HepG2 (cell line): ENCODE data around the gene SORL1-AS1.

Source experiments
- ATAC-seq: fragments of 200-7000 bp; cut with Tn5 transposase; 3 replicates; pipeline ENCODE4 v1.9.1; 2020; ENCODE audit warnings: mild to moderate bottlenecking, moderate library complexity
- BruUV-seq: library from RNA; stranded (reverse); fragments of 400-500 nt; replicated peaks from 2 replicates; lab custom pipeline; 2021; lab: Mats Ljungman, UMichigan
- CTCF ChIA-PET: fragments of 300-600 bp; formaldehyde crosslinking; extraction: SDS; loops from one replicate; lab custom pipeline; 2021; ENCODE audit warnings: low total read pairs, inconsistent platforms, low intra/inter-chr PET ratio; lab: Yijun Ruan, JAX
- POLR2A ChIA-PET: fragments of 350-600 bp; sonication (Branson Sonifier 250); formaldehyde crosslinking; loops from one replicate; lab custom pipeline; 2020; ENCODE audit warnings: antibody characterized with exemption, inconsistent platforms; lab: Yijun Ruan, JAX
- DNase-seq: peaks from one replicate; pipeline ENCODE4 v3.0.0-alpha.2; 2015; ENCODE audit warnings: low spot score
- FAIRE-seq: peaks from 3 replicates; lab custom pipeline; 2011; peaks lifted over from hg19 to GRCh38; lab: Jason Lieb, UNC
- H2AFZ ChIP-seq: one replicate; pipeline ENCODE4 v1.6.1; 2011; ENCODE audit warnings: low read length, inconsistent platforms
- H3K27ac ChIP-seq: fragments of 300-600 bp; 3 replicates; pipeline ENCODE4 v1.8.0; 2011; ENCODE audit warnings: mixed run types, mild to moderate bottlenecking, mixed read lengths, low read length, inconsistent platforms; ENCODE audit not compliant: insufficient read depth; ENCODE audit errors: extremely low read length
- H3K27me3 ChIP-seq, 2 experiments: fragments of 200-600 bp in 1 of 2; 2 replicates in 1 of 2; 3 replicates in 1 of 2; pipeline versions ENCODE4 v1.6.0 to v1.8.0; 2011; ENCODE audit warnings: low read length in 2 of 2, mild to moderate bottlenecking in 2 of 2, moderate library complexity in 2 of 2, inconsistent platforms in 1 of 2; ENCODE audit not compliant: insufficient read depth in 2 of 2, control insufficient read depth in 1 of 2
- H3K36me3 ChIP-seq, 2 experiments: fragments of 200-600 bp in 1 of 2; replicated peaks in 1 of 2; 2 replicates in 1 of 2; 3 replicates in 1 of 2; pipeline versions ENCODE4 v1.5.1 to v1.8.0; 2011; ENCODE audit warnings: low read length in 2 of 2, inconsistent platforms in 1 of 2; ENCODE audit not compliant: insufficient read depth in 2 of 2, control insufficient read depth in 1 of 2
- H3K4me1 ChIP-seq: 2 replicates; pipeline ENCODE4 v1.5.1; 2012; ENCODE audit warnings: low read length, inconsistent platforms; ENCODE audit not compliant: insufficient read depth
- H3K4me2 ChIP-seq: 2 replicates; pipeline ENCODE4 v1.6.0; 2011; ENCODE audit warnings: low read depth, low read length, inconsistent platforms
- H3K4me3 ChIP-seq, 3 experiments: fragments of 200-600 bp in 1 of 3; sonication (generic), shearing (Covaris generic) in 1 of 3; replicated peaks in 1 of 3; 2 replicates each; pipeline ENCODE4 v1.5.1; 2011 to 2016; ENCODE audit warnings: low read length in 3 of 3, inconsistent platforms in 2 of 3, low read depth in 2 of 3, mild to moderate bottlenecking in 2 of 3, control low read depth in 1 of 3, mixed read lengths in 1 of 3; ENCODE audit not compliant: insufficient read depth in 1 of 3
- H3K79me2 ChIP-seq: one replicate; pipeline ENCODE4 v1.6.1; 2011; ENCODE audit warnings: low read length, inconsistent platforms; ENCODE audit not compliant: insufficient read depth
- H3K9ac ChIP-seq: 2 replicates; pipeline ENCODE4 v1.6.0; 2011; ENCODE audit warnings: mild to moderate bottlenecking, low read depth, low read length, inconsistent platforms; ENCODE audit not compliant: insufficient read depth
- H3K9me3 ChIP-seq: 2 replicates; pipeline ENCODE4 v1.5.1; 2012; ENCODE audit warnings: mild to moderate bottlenecking, low read length
- H4K20me1 ChIP-seq: 2 replicates; pipeline ENCODE4 v1.6.0; 2011; ENCODE audit warnings: inconsistent platforms, mild to moderate bottlenecking, low read length, moderate library complexity; ENCODE audit not compliant: insufficient read depth
- BRCA1 ChIP-seq: sonication (generic); formaldehyde crosslinking; IDR thresholded peaks from 2 replicates; pipeline ENCODE4 v1.4.0; 2020; ENCODE audit warnings: missing genetic modification reagents
- CBX1 ChIP-seq: IDR thresholded peaks from one replicate; pipeline ENCODE4 v1.6.1; 2016; ENCODE audit warnings: antibody characterized with exemption, low read depth
- HIVEP1 ChIP-seq: sonication (generic); formaldehyde crosslinking; IDR thresholded peaks from 2 replicates; pipeline ENCODE4 v1.4.0; 2020; ENCODE audit warnings: mild to moderate bottlenecking, missing genetic modification reagents
- HMG20A ChIP-seq: IDR thresholded peaks from 2 replicates; pipeline ENCODE4 v1.6.1; 2016; ENCODE audit warnings: borderline replicate concordance
- IKZF4 ChIP-seq: sonication (generic); formaldehyde crosslinking; IDR thresholded peaks from 2 replicates; pipeline ENCODE4 v1.5.1; 2020; ENCODE audit warnings: borderline replicate concordance, mild to moderate bottlenecking, low read depth, missing genetic modification reagents; ENCODE audit errors: not compliant biosample characterization
- KAT8 ChIP-seq: IDR thresholded peaks from 2 replicates; pipeline ENCODE4 v1.6.1; 2016; ENCODE audit warnings: missing genetic modification reagents, missing compliant biosample characterization
- MTERF4 ChIP-seq: sonication (generic); formaldehyde crosslinking; IDR thresholded peaks from 2 replicates; pipeline ENCODE4 v1.8.0; 2023; ENCODE audit warnings: mild to moderate bottlenecking, missing genetic modification reagents
- MXI1 ChIP-seq: IDR thresholded peaks from 3 replicates; pipeline ENCODE4 v1.6.1; 2012; ENCODE audit warnings: low read depth, low read length, inconsistent platforms, borderline replicate concordance
- POLR2A ChIP-seq, 2 experiments: IDR thresholded peaks; 2 replicates each; pipeline ENCODE4 v1.6.1; 2011; ENCODE audit warnings: low read depth in 2 of 2, low read length in 2 of 2, mild to moderate bottlenecking in 1 of 2, moderate library complexity in 1 of 2; ENCODE audit not compliant: insufficient read depth in 1 of 2
- RAD21 ChIP-seq: fragments of 450-650 bp; formaldehyde crosslinking; IDR thresholded peaks from 2 replicates; pipeline ENCODE4 v1.5.0; 2020; ENCODE audit warnings: mild to moderate bottlenecking
- SKI ChIP-seq: fragments of 450-650 bp; IDR thresholded peaks from one replicate; pipeline ENCODE4 v1.6.1; 2018; ENCODE audit warnings: mild to moderate bottlenecking; ENCODE audit not compliant: partially characterized antibody
- SUZ12 ChIP-seq: fragments of 150-350 bp; IDR thresholded peaks from 2 replicates; pipeline ENCODE4 v1.6.1; 2014; ENCODE audit warnings: low read depth, low read length
- TFE3 ChIP-seq: IDR thresholded peaks from 2 replicates; pipeline ENCODE4 v1.6.1; 2016
- ZNF451 ChIP-seq: sonication (generic); formaldehyde crosslinking; IDR thresholded peaks from 2 replicates; pipeline ENCODE4 v1.5.0; 2020; ENCODE audit warnings: mild to moderate bottlenecking, missing genetic modification reagents
- ZSCAN20 ChIP-seq: sonication (generic); formaldehyde crosslinking; IDR thresholded peaks from 2 replicates; pipeline ENCODE4 v1.4.0; 2020; ENCODE audit warnings: missing genetic modification reagents, mild to moderate bottlenecking, borderline replicate concordance
- WGBS: methylation state at CpG from one replicate; pipeline ENCODE4 v1.1.6; 2017; ENCODE audit warnings: low lambda C conversion rate; 5-methylcytosine and 5-hydroxymethylcytosine counted together
- in situ Hi-C: cut with HindIII; loops from 2 replicates; pipeline ENCODE4 v1.10.0; 2017; ENCODE audit warnings: low pct_unique_long_range_greater_than_20kb; ENCODE audit not compliant: extremely low pct_ligation_motif_present
- intact Hi-C: fragments of 100-400 bp; cut with micrococcal nuclease; formaldehyde crosslinking; loops from one replicate; pipeline ENCODE4 v1.10.0; 2022; ENCODE audit not compliant: unreplicated experiment

Gene SORL1-AS1

GRCh38 chr11:121478226-121478894 lies 25.6 kb upstream of the SORL1-AS1 start:
- DNase-seq (no peak), ATAC-seq (no peak), FAIRE-seq (no peak)
- no peak for TF ChIP-seq KAT8 (CRISPR knock-in tag)
- peak in 1 of 2 experiments; percentile 36; a peak in 1 of 4 replicates for TF ChIP-seq POLR2A (IDR thresholded peaks at IDR 0.05; ENCODE audit: insufficient read depth in 1 of 2, low read depth in 2 of 2, low read length in 2 of 2)
- BruUV-seq, result no TSS peak
- in situ Hi-C loops, result no loop called here
- Histone ChIP-seq H3K36me3 (peaks cover 30 to 39% of the 10 kb centered on the region in 2 experiments), H3K27ac (no peak overlapping the region), H4K20me1 (peaks cover 27% of the 10 kb centered on the region; the same call in 1 of the 2 replicates), H3K4me3 (no peak overlapping the region), H3K9me3 (no peaks in the 10 kb centered on the region), H3K4me2 (no peak overlapping the region), H3K4me1 (peaks cover 42% of the 10 kb centered on the region), H3K9ac (no peak overlapping the region), H2AFZ (no peak overlapping the region), H3K79me2 (peaks cover 10% of the 10 kb centered on the region), H3K27me3 (no peaks in the 10 kb centered on the region)
- WGBS, result 97% methylated on average over 18 of the region's 18 CpGs
- POLR2A ChIA-PET, result no interaction called here
- intact Hi-C loops, result no loop called here
- CTCF ChIA-PET, result no interaction called here

- H4K20me1 ChIP-seq, result peaks cover 36% of the 10 kb centered on the region; the same call in 1 of the 2 replicates
- H3K27ac ChIP-seq, result no peak overlapping the region
- no peaks in the 10 kb centered on the region for H3K27me3 ChIP-seq
- ChIA-PET POLR2A (interaction anchor here (0.8 to 1.8 kb wide), 2 partner anchors 17 to 25 kb away, joined by 4 to 11 read pairs; no protein-coding TSS in a partner anchor), CTCF (interaction anchor here (0.9 to 1.2 kb wide), 2 partner anchors 17 to 23 kb away, joined by 3 read pairs; no protein-coding TSS in a partner anchor)
- H3K9me3 ChIP-seq, result no peaks in the 10 kb centered on the region
- H3K79me2 ChIP-seq, result peaks cover 16% of the 10 kb centered on the region
- intact Hi-C loops, result no loop called here
- H3K4me1 ChIP-seq, result peaks cover 42% of the 10 kb centered on the region
- H3K9ac ChIP-seq, result no peak overlapping the region
- in situ Hi-C loops, result no loop called here
- no peak overlapping the region; the same call in 1 of the 2 replicates for H3K4me2 ChIP-seq
- ATAC-seq, result peak; percentile 80
- H2AFZ ChIP-seq, result no peak overlapping the region
- BruUV-seq, result no TSS peak
- DNase-seq, result peak; percentile 83
- WGBS, result 54% methylated on average over 5 of the region's 5 CpGs
- peaks cover 27 to 49% of the 10 kb centered on the region in 2 experiments for H3K36me3 ChIP-seq
- FAIRE-seq, result peak; percentile 67
- H3K4me3 ChIP-seq, result no peak overlapping the region
- no peak for TF ChIP-seq BRCA1 (CRISPR knock-in tag)
- peak; percentile 66 for TF ChIP-seq HMG20A (CRISPR knock-in tag)
- TF ChIP-seq CBX1, result no peak
- TF ChIP-seq HIVEP1 (CRISPR knock-in tag), result no peak
- TF ChIP-seq RAD21 (CRISPR knock-in tag), result no peak
- TF ChIP-seq MTERF4 (CRISPR knock-in tag), result no peak
- no peak for TF ChIP-seq SUZ12
- TF ChIP-seq TFE3 (CRISPR knock-in tag), result 0 out of 2 replicates have a peak, but pooled peaks have one; percentile 31
- TF ChIP-seq ZSCAN20 (CRISPR knock-in tag), result no peak
- TF ChIP-seq ZNF451 (CRISPR knock-in tag), result no peak
- peak; percentile 21; the same call in 1 of the 3 replicates for TF ChIP-seq MXI1
- TF ChIP-seq IKZF4 (CRISPR knock-in tag), result no peak
- TF ChIP-seq SKI, result peak; percentile 99
Observed at GRCh38 chr11:121476379-121477032, 23.7 kb upstream of the SORL1-AS1 start.
